Measurements from ENCODE around the gene DMXL2. TPM values are rescaled to one million over a fixed set of nuclear protein-coding genes. Genes with fewer than 3 reads are reported as not detected.

DMXL2 gene
- total and polyA plus RNA-seq, 9 of the 15 experiments (the other 6 are each of a cell fraction or from before 2014, with no cell fraction given): 9.3 to 57.7 (median 30.7) TPM

- under 1% methylated on average over 8 of the region's 8 CpGs for WGBS (ENCODE audit: insufficient coverage, low coverage, missing lambda C conversion rate)
- no peaks in the 10 kb centered on the region for H4K20me1 ChIP-seq (replicated peaks; ENCODE audit: control insufficient read depth, insufficient read depth, low read length)
- intact Hi-C loops (cut with micrococcal nuclease) (loop anchor here (2.0 to 10.0 kb wide), 3 partner anchors 21 to 89 kb away; no protein-coding TSS in a partner anchor), in situ Hi-C loops (cut with MboI) (no loop called here)
- ChIA-PET POLR2A (interaction anchor here (0.7 to 4.5 kb wide), 4 partner anchors 9 to 946 kb away, joined by 3 to 33 read pairs (median 10); partner anchors contain the start of gene ARPP19), CTCF (ENCODE audit: low intra/inter-chr PET ratio) (no interaction called here)
- peak overlapping the region; percentile 63; the same call in 2 of the 3 replicates for H3K27ac ChIP-seq (ENCODE audit: extremely low read depth, low read depth, low read length)
- no TSS peak for BruUV-seq (replicated peaks)
- H3K36me3 ChIP-seq (ENCODE audit: control insufficient read depth, insufficient read depth, low read length): no peaks in the 10 kb centered on the region
- no peaks in the 10 kb centered on the region for H3K27me3 ChIP-seq (ENCODE audit: control insufficient read depth in 2 of 2, insufficient read depth in 2 of 2, low read length in 2 of 2)
- no peaks in the 10 kb centered on the region for H3K9me3 ChIP-seq (replicated peaks; ENCODE audit: control insufficient read depth, insufficient read depth, low read depth, low read length)
- peaks cover 15 to 19% of the 10 kb centered on the region in 2 experiments; a peak in 3 of 5 replicates for H3K4me1 ChIP-seq (replicated peaks in 1 of 2; ENCODE audit: control insufficient read depth in 2 of 2, insufficient read depth in 2 of 2, low read length in 2 of 2)
- peak; percentile 20 to 77 (median 35) for DNase-seq (ENCODE audit: extremely low read depth in 1 of 4, low spot score in 3 of 4)
- H3K9ac ChIP-seq (ENCODE audit: insufficient read depth in 1 of 2, low read depth in 2 of 2, low read length in 2 of 2): peak overlapping the region in 1 of 2 experiments; percentile 75; a peak in 2 of 4 replicates
- no peaks in the 10 kb centered on the region for H3K9me1 ChIP-seq (ENCODE audit: control insufficient read depth, insufficient read depth, low read length)
- peak; percentile 7; the same call in 1 of the 3 replicates for ATAC-seq
- peak overlapping the region; percentile 89 for H2AFZ ChIP-seq (ENCODE audit: low read depth, low read length)
- H3K4me2 ChIP-seq (ENCODE audit: insufficient read depth, low read length): peak overlapping the region; percentile 91
- H3K4me3 ChIP-seq: peak overlapping the region; percentile 72
- peak; percentile 78 for FAIRE-seq
- peaks cover 34% of the 10 kb centered on the region for H3K79me2 ChIP-seq (ENCODE audit: control insufficient read depth, insufficient read depth, low read length)
- no peak for TF ChIP-seq ZNF696 (CRISPR knock-in tag; conservative IDR thresholded peaks at IDR 0.05)
- no peak for TF ChIP-seq CHCHD3 (CRISPR knock-in tag; IDR thresholded peaks at IDR 0.05)
- TF ChIP-seq GATA2 (CRISPR knock-in tag; IDR thresholded peaks at IDR 0.05): 0 out of 2 replicates have a peak, but pooled peaks have one; percentile 44
- peak; percentile 81 for TF ChIP-seq ARID1B (IDR thresholded peaks at IDR 0.05)
- peak; percentile 52; the same call in 1 of the 2 replicates for TF ChIP-seq POLR2AphosphoS5 (IDR thresholded peaks at IDR 0.05; ENCODE audit: control insufficient read depth, insufficient read depth, low read depth, low read length)
- TF ChIP-seq LEF1 (IDR thresholded peaks at IDR 0.05): peak; percentile 77
- TF ChIP-seq SMARCA4 (IDR thresholded peaks at IDR 0.05): peak; percentile 82
- TF ChIP-seq HDAC1 (IDR thresholded peaks at IDR 0.05): peak in 1 of 2 experiments; percentile 91; a peak in 2 of 4 replicates
- TF ChIP-seq C11orf30 (IDR thresholded peaks at IDR 0.05; ENCODE audit: low read depth): peak; percentile 34
- TF ChIP-seq MAFK (IDR thresholded peaks at IDR 0.05; ENCODE audit: low read length): peak; percentile 3; the same call in 1 of the 2 replicates
- TF ChIP-seq HMBOX1 (IDR thresholded peaks at IDR 0.05): peak; percentile 89
- peak; percentile 72 for TF ChIP-seq CBFA2T2 (conservative IDR thresholded peaks at IDR 0.05)
- TF ChIP-seq MLLT1 (IDR thresholded peaks at IDR 0.05): 0 out of 4 replicates have a peak, but pooled peaks of 1 of the 2 experiments have one; percentile 36
- no peak for TF ChIP-seq ZBTB1 (CRISPR knock-in tag; IDR thresholded peaks at IDR 0.05; ENCODE audit: borderline replicate concordance, low read depth)
- TF ChIP-seq SIN3A (IDR thresholded peaks at IDR 0.05; ENCODE audit: borderline replicate concordance in 2 of 2, control insufficient read depth in 1 of 2, low read depth in 2 of 2, low read length in 2 of 2): 0 out of 4 replicates have a peak, but pooled peaks of 1 of the 2 experiments have one; percentile 2
- TF ChIP-seq SMARCB1 (IDR thresholded peaks at IDR 0.05; ENCODE audit: insufficient read length, low read depth): no peak
- peak; percentile 88 for TF ChIP-seq PKNOX1 (IDR thresholded peaks at IDR 0.05)
- no peak for TF ChIP-seq HNRNPH1 (optimal IDR thresholded peaks at IDR 0.05; ENCODE audit: low read depth, low read length)
- peak; percentile 83 for TF ChIP-seq NFIC (IDR thresholded peaks at IDR 0.05)
- TF ChIP-seq RNF2 (IDR thresholded peaks at IDR 0.05): 0 out of 2 replicates have a peak, but pooled peaks have one; percentile 42
- peak; percentile 23; the same call in 1 of the 2 replicates for TF ChIP-seq EP300 (IDR thresholded peaks at IDR 0.05; ENCODE audit: low read length)
These were observed 891 bp upstream of the DMXL2 start for GRCh38 chr15:51623386-51623938.
